Ishikawa (cell line): ENCODE results near the gene PHF2.

Experiments used
- CEBPB ChIP-seq: IDR thresholded peaks from 2 replicates; pipeline ENCODE4 v1.6.1; 2012
- CREB1 ChIP-seq: IDR thresholded peaks from 2 replicates; pipeline ENCODE4 v1.6.1; 2012; ENCODE audit warnings: low read depth
- EGR1 ChIP-seq: IDR thresholded peaks from 2 replicates; pipeline ENCODE4 v1.6.1; 2012
- EP300 ChIP-seq: IDR thresholded peaks from 2 replicates; pipeline ENCODE4 v1.6.1; 2012; ENCODE audit warnings: borderline replicate concordance
- FOXM1 ChIP-seq: IDR thresholded peaks from 2 replicates; pipeline ENCODE4 v1.6.1; 2012; ENCODE audit warnings: low read depth, borderline replicate concordance
- NFIC ChIP-seq: IDR thresholded peaks from 2 replicates; pipeline ENCODE4 v1.6.1; 2012
- RAD21 ChIP-seq: IDR thresholded peaks from 2 replicates; pipeline ENCODE4 v1.6.1; 2012; ENCODE audit warnings: low read depth
- TAF1 ChIP-seq: IDR thresholded peaks from 2 replicates; pipeline ENCODE4 v1.6.1; 2012; ENCODE audit warnings: low read depth, mild to moderate bottlenecking
- TCF12 ChIP-seq: IDR thresholded peaks from 2 replicates; pipeline ENCODE4 v1.6.1; 2012; ENCODE audit warnings: low read depth
- TEAD4 ChIP-seq: IDR thresholded peaks from 2 replicates; pipeline ENCODE4 v1.6.1; 2012
- YY1 ChIP-seq: IDR thresholded peaks from 2 replicates; pipeline ENCODE4 v1.6.1; 2012; ENCODE audit warnings: low read depth
- ZBTB7A ChIP-seq: IDR thresholded peaks from 2 replicates; pipeline ENCODE4 v1.6.1; 2012; ENCODE audit warnings: low read depth
- TF ChIP-seq, protein P1 (sequence below): IDR thresholded peaks from 2 replicates; pipeline ENCODE4 v1.6.1; 2012
- TF ChIP-seq, protein P2 (sequence below): IDR thresholded peaks from 2 replicates; pipeline ENCODE4 v1.6.1; 2012
- TF ChIP-seq, protein P3 (sequence below): IDR thresholded peaks from 2 replicates; pipeline ENCODE4 v1.6.1; 2012; ENCODE audit warnings: low read depth, mild to moderate bottlenecking

Gene PHF2

DNA sequence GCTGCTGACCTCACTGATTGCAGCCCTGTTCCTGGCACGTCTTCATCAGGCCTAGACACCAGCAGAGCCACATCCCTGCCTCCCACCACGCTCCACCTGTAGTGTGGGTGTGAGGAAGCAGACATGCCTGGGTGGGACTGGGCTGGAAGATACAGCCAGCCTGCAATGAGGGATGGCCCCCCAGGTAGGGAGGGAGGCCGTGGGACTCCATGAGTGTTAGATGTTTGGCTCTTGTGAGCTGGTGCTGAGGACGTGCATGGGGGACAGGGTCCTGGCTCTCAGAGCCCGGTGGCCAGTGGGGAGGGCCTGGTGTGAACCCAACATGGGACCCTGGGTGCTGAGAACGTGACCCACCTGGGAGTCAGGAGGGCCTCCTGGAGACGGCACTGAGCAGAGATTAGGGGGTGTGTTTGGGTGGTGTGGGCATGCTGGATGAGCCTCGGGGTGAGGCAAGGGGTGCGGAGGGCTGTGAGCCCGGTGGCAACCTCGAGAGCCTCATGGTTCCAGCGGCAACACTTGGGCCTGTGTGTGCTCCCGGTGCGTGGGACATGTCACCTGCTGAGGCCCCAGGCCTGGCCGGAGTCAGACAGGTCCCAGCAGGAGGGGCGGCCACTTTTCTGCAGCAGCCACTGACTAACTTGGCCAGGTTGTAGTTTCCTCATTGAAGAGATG, 87.6 kb downstream of the PHF2 start:
- TF ChIP-seq YY1 (no peak), TCF12 (no peak), ZBTB7A (no peak), TEAD4 (no peak), TAF1 (no peak), NFIC (no peak), FOXM1 (no peak), EP300 (no peak), EGR1 (no peak)
- TF ChIP-seq, protein P1, sequence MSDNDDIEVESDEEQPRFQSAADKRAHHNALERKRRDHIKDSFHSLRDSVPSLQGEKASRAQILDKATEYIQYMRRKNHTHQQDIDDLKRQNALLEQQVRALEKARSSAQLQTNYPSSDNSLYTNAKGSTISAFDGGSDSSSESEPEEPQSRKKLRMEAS, result no peak
- TF ChIP-seq, protein P2, sequence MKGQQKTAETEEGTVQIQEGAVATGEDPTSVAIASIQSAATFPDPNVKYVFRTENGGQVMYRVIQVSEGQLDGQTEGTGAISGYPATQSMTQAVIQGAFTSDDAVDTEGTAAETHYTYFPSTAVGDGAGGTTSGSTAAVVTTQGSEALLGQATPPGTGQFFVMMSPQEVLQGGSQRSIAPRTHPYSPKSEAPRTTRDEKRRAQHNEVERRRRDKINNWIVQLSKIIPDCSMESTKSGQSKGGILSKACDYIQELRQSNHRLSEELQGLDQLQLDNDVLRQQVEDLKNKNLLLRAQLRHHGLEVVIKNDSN, result no peak
- TF ChIP-seq, protein P3, sequence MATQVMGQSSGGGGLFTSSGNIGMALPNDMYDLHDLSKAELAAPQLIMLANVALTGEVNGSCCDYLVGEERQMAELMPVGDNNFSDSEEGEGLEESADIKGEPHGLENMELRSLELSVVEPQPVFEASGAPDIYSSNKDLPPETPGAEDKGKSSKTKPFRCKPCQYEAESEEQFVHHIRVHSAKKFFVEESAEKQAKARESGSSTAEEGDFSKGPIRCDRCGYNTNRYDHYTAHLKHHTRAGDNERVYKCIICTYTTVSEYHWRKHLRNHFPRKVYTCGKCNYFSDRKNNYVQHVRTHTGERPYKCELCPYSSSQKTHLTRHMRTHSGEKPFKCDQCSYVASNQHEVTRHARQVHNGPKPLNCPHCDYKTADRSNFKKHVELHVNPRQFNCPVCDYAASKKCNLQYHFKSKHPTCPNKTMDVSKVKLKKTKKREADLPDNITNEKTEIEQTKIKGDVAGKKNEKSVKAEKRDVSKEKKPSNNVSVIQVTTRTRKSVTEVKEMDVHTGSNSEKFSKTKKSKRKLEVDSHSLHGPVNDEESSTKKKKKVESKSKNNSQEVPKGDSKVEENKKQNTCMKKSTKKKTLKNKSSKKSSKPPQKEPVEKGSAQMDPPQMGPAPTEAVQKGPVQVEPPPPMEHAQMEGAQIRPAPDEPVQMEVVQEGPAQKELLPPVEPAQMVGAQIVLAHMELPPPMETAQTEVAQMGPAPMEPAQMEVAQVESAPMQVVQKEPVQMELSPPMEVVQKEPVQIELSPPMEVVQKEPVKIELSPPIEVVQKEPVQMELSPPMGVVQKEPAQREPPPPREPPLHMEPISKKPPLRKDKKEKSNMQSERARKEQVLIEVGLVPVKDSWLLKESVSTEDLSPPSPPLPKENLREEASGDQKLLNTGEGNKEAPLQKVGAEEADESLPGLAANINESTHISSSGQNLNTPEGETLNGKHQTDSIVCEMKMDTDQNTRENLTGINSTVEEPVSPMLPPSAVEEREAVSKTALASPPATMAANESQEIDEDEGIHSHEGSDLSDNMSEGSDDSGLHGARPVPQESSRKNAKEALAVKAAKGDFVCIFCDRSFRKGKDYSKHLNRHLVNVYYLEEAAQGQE, result no peak

DNA sequence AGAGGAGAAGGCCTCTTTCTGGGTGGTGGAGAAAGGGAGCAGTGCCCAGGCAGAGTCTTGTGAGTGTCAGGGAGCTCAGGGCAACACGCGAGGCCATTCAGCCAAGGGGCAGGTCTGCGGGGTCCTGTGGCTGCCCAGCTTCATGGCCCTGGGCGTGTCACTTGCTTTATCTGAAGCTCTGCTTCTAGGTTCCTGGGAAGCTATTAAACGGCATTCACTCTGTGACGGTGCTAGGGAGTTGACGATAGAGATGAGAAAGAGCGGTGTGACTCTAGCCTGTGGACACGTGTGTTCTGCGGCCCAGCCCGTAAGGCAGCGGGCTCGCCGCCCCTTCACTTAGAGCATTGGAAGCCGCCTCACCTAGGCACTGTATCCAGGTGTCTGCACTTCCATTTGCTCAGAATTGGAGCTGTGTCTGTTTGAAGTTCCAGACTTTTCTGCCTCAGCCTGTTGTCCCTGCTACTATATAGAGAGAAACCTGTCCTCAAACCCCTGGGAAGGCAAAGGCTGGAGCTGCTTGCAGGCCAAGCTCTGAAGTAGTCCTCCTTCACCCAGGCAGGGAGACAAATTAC, 88.3 kb downstream of the PHF2 start:
- TF ChIP-seq TAF1 (no peak), NFIC (no peak), EP300 (no peak), YY1 (no peak), EGR1 (no peak)
- TF ChIP-seq, protein P2, result no peak

DNA sequence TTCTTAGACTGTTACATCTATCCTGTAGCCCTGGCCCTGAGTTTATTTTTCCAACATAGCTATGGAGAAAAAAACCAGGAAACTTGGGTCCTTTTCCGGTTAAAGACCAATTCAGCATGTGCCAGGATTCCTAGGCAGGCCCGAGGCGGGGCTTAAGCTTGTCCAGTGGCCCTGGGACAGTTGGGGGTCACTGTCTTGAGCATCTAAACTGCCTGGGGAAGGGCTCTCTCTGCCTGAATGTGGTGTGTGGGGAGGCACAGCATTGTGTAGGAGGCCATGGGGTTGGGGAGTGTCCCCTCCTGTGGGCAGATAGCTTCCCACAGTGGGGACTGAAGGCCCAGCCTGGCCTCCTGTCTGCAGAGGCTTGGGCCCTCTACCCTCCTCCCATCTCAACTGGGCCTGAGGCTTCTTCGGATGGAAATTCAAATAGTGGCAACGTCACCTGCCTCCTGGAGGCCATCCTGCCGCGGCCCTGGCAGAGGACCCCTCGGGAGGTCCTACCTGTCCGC, 88.8 kb downstream of the PHF2 start:
- TF ChIP-seq YY1 (no peak), EGR1 (no peak), CREB1 (no peak), FOXM1 (no peak), TCF12 (no peak), CEBPB (no peak), RAD21 (no peak), ZBTB7A (no peak)
- TF ChIP-seq, protein P1, result no peak
- TF ChIP-seq, protein P3, result no peak

DNA sequence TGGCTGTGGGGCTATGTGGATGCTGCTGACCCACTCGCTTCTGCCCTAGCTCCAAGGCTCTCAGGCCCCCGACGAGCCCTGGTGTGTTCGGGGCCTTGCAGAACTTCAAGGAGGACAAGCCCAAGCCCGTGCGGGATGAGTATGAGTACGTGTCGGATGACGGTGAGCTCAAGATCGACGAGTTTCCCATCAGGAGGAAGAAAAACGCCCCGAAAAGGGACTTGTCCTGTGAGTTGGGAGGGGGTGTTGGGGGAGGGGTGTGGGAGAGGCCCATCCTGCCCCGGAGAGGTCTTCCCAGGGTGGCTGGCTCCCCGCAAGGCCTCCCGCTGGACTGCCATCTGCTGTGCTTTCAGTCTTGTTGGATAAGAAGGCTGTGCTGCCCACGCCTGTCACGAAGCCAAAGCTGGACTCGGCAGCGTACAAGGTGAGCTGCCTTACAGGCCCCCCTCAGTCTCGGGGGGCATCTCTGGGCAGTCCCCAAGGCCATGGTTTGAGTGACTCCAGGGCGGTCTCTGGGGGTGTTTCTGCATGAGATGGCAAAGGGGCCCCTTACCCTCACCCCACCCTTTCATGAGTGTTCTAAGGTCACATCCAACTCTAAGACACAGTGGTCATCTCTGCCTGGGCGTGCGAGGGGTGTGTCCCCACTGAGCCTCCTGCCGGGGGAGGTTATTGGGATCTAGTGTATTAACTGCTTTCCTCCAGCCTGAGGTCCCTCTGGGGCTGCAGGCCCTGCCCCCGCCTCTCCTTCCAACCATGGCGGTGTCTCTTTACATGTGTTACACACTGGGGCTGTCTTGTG, 89.5 kb downstream of the PHF2 start:
- TF ChIP-seq CREB1, result no peak

DNA sequence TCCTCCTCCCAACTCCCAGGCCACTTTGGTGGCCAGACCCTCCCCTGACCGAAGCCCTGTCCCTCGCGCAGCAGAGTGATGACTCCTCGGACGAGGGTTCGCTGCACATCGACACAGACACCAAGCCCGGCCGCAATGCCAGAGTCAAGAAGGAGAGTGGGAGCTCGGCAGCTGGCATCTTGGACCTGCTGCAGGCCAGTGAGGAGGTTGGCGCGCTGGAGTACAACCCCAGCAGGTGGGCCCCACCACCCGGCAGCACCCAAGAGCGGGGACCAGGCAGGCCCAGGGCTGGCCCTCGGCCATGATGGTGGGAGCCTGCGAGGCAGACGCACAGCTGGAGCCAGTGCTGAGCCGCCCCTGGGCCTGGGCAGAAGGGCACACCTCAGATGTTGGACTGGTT, 90.6 kb downstream of the PHF2 start:
- TF ChIP-seq FOXM1 (no peak), CEBPB (no peak), TCF12 (no peak), CREB1 (no peak)
- TF ChIP-seq, protein P2, result no peak

DNA sequence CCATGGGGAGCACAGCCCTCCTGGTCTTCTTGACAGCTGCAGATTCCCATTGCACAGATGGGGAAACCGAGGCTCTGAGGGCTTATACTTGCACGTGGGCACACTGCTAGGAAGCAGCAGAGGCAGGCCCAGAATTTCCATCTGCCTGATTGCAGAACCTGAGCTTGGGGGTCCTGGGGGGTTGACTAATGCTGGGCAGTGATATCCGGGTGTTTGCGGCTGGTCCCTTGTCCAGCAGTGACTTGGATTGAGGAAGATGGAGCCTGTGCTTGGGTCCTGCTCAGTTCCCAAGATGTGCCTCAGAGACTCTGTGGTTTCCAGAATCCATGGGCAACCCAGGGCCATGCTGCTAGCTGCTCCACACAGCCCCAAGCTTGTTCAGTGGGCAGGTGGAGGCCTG, 91.2 kb downstream of the PHF2 start:
- TF ChIP-seq TEAD4 (no peak), CEBPB (no peak), CREB1 (no peak), NFIC (no peak), TCF12 (no peak), EP300 (no peak), FOXM1 (no peak), EGR1 (no peak), TAF1 (no peak), YY1 (no peak), ZBTB7A (no peak), RAD21 (no peak)
- TF ChIP-seq, protein P1, result no peak
- TF ChIP-seq, protein P3, result no peak
- TF ChIP-seq, protein P2, result no peak
